Measurements from ENCODE around the gene LRRC4C. TPM values are rescaled to one million over a fixed set of nuclear protein-coding genes. Genes with fewer than 3 reads are reported as not detected.

The LRRC4C gene
- total RNA-seq, 2 donors from 2014 or later, result 0.84 to 0.95 TPM

GRCh38 chr11:40190294-40190693, 1269.2 kb downstream of the LRRC4C start:
- Mint-ChIP-seq H3K27me3 (ENCODE audit: insufficient read depth) (peaks cover 15% of the 10 kb centered on the region), H3K9me3 (no peaks in the 10 kb centered on the region), H3K27ac (no peak overlapping the region), H3K36me3 (ENCODE audit: low read depth) (no peaks in the 10 kb centered on the region), H3K4me3 (no peak overlapping the region), H3K4me1 (peaks cover 17% of the 10 kb centered on the region)
- Histone ChIP-seq H3K27ac (ENCODE audit: low read depth, low read length) (no peak overlapping the region), H3K36me3 (ENCODE audit: control insufficient read depth, insufficient read depth, low read length) (no peaks in the 10 kb centered on the region), H3K9ac (ENCODE audit: extremely low read depth, low read length, poor library complexity, severe bottlenecking) (no peak overlapping the region), H3K9me3 (ENCODE audit: control insufficient read depth, low read length) (no peaks in the 10 kb centered on the region), H3K4me3 (ENCODE audit: low read length) (no peak overlapping the region), H3K4me1 (ENCODE audit: control insufficient read depth, insufficient read depth, low read length) (no peaks in the 10 kb centered on the region), H3K27me3 (ENCODE audit: control insufficient read depth, insufficient read depth, low read length, poor library complexity, severe bottlenecking) (no peaks in the 10 kb centered on the region)
- no peak for TF ChIP-seq CTCF (conservative IDR thresholded peaks at IDR 0.05)
- 50 to 80% methylated on average over 2 to 5 of the region's 5 CpGs for WGBS, 2 experiments (ENCODE audit: insufficient coverage in 1 of 2, insufficient read length in 1 of 2)
- no peak for DNase-seq

GRCh38 chr11:40188848-40189247, 1270.6 kb downstream of the LRRC4C start:
- no peak for TF ChIP-seq CTCF (conservative IDR thresholded peaks at IDR 0.05)
- H3K9me3 Mint-ChIP-seq, result no peaks in the 10 kb centered on the region
- WGBS, 2 experiments (ENCODE audit: insufficient coverage in 1 of 2, insufficient read length in 1 of 2), result 84 to 94% methylated on average over 3 of the region's 3 CpGs
- H3K4me3 Mint-ChIP-seq, result no peak overlapping the region
- peaks cover 7% of the 10 kb centered on the region for H3K4me1 ChIP-seq (ENCODE audit: control insufficient read depth, insufficient read depth, low read length)
- H3K4me3 ChIP-seq (ENCODE audit: low read length), result no peak overlapping the region
- H3K27ac ChIP-seq (ENCODE audit: low read depth, low read length), result no peak overlapping the region
- H3K36me3 ChIP-seq (ENCODE audit: control insufficient read depth, insufficient read depth, low read length), result no peaks in the 10 kb centered on the region
- H3K27me3 ChIP-seq (ENCODE audit: control insufficient read depth, insufficient read depth, low read length, poor library complexity, severe bottlenecking), result no peaks in the 10 kb centered on the region
- H3K36me3 Mint-ChIP-seq (ENCODE audit: low read depth), result no peaks in the 10 kb centered on the region
- no peak overlapping the region for H3K9ac ChIP-seq (ENCODE audit: extremely low read depth, low read length, poor library complexity, severe bottlenecking)
- no peak overlapping the region for H3K27ac Mint-ChIP-seq
- no peak for DNase-seq
- peaks cover 31% of the 10 kb centered on the region for H3K4me1 Mint-ChIP-seq
- peaks cover 5% of the 10 kb centered on the region for H3K27me3 Mint-ChIP-seq (ENCODE audit: insufficient read depth)
- H3K9me3 ChIP-seq (ENCODE audit: control insufficient read depth, low read length), result no peaks in the 10 kb centered on the region

GRCh38 chr11:40187295-40187694, 1272.2 kb downstream of the LRRC4C start:
- Histone ChIP-seq H3K9me3 (ENCODE audit: control insufficient read depth, low read length) (no peaks in the 10 kb centered on the region), H3K27me3 (ENCODE audit: control insufficient read depth, insufficient read depth, low read length, poor library complexity, severe bottlenecking) (no peaks in the 10 kb centered on the region), H3K36me3 (ENCODE audit: control insufficient read depth, insufficient read depth, low read length) (no peaks in the 10 kb centered on the region), H3K27ac (ENCODE audit: low read depth, low read length) (peak overlapping the region; percentile 19), H3K9ac (ENCODE audit: extremely low read depth, low read length, poor library complexity, severe bottlenecking) (no peak overlapping the region), H3K4me1 (ENCODE audit: control insufficient read depth, insufficient read depth, low read length) (peaks cover 7% of the 10 kb centered on the region), H3K4me3 (ENCODE audit: low read length) (no peak overlapping the region)
- H3K4me3 Mint-ChIP-seq, result no peak overlapping the region
- H3K4me1 Mint-ChIP-seq, result peaks cover 29% of the 10 kb centered on the region
- WGBS, 2 experiments (ENCODE audit: insufficient coverage in 1 of 2, insufficient read length in 1 of 2), result 80 to 92% methylated on average over 2 to 4 of the region's 4 CpGs
- H3K27ac Mint-ChIP-seq, result no peak overlapping the region
- no peak for TF ChIP-seq CTCF (conservative IDR thresholded peaks at IDR 0.05)
- no peaks in the 10 kb centered on the region for H3K36me3 Mint-ChIP-seq (ENCODE audit: low read depth)
- no peaks in the 10 kb centered on the region for H3K9me3 Mint-ChIP-seq
- DNase-seq, result no peak
- no peaks in the 10 kb centered on the region for H3K27me3 Mint-ChIP-seq (ENCODE audit: insufficient read depth)

Measured in endodermal cell (in vitro differentiated cells).